GM06990 (cell line): ENCODE data around the gene TET1.
"Not testable (repeated sequence)": the region's sequence is repeated elsewhere in the genome, so short reads cannot be mapped to it uniquely, and the experiment has no call there.

Experiments used
- DNase-seq: peaks from one replicate; pipeline ENCODE4 v3.0.0-alpha.2; 2011; ENCODE audit not compliant: insufficient read length; ENCODE audit errors: extremely low read depth
- H3K27me3 ChIP-seq: replicated peaks from 2 replicates; pipeline ENCODE4 v1.6.0; 2011; ENCODE audit warnings: low read length; ENCODE audit not compliant: control insufficient read depth, insufficient read depth
- H3K36me3 ChIP-seq: 2 replicates; pipeline ENCODE4 v1.5.1; 2011; ENCODE audit warnings: low read length; ENCODE audit not compliant: control insufficient read depth, insufficient read depth
- H3K4me3 ChIP-seq: replicated peaks from 2 replicates; pipeline ENCODE4 v1.5.1; 2011; ENCODE audit warnings: low read depth, mild to moderate bottlenecking, control low read depth, low read length
- CTCF ChIP-seq: IDR thresholded peaks from 2 replicates; pipeline ENCODE4 v1.5.1; 2011; ENCODE audit warnings: low read length, control low read depth, mild to moderate bottlenecking, inconsistent platforms; ENCODE audit not compliant: insufficient read depth, poor library complexity, severe bottlenecking

TET1 gene

GRCh38 chr10:68725016-68725415 lies 164.9 kb downstream of the TET1 start:
- no peak for DNase-seq
- no peak overlapping the region for H3K4me3 ChIP-seq
- no peak for TF ChIP-seq CTCF
- peaks cover 8% of the 10 kb centered on the region for H3K36me3 ChIP-seq
- no peaks in the 10 kb centered on the region for H3K27me3 ChIP-seq

- Histone ChIP-seq H3K4me3 (no peak overlapping the region), H3K27me3 (no peaks in the 10 kb centered on the region), H3K36me3 (peaks cover 12% of the 10 kb centered on the region)
- no peak for TF ChIP-seq CTCF
- no peak for DNase-seq
Observed at GRCh38 chr10:68727146-68727545, 167.0 kb downstream of the TET1 start.

GRCh38 chr10:68732651-68733050 lies 172.5 kb downstream of the TET1 start:
- peaks cover 12% of the 10 kb centered on the region for H3K36me3 ChIP-seq

DNA sequence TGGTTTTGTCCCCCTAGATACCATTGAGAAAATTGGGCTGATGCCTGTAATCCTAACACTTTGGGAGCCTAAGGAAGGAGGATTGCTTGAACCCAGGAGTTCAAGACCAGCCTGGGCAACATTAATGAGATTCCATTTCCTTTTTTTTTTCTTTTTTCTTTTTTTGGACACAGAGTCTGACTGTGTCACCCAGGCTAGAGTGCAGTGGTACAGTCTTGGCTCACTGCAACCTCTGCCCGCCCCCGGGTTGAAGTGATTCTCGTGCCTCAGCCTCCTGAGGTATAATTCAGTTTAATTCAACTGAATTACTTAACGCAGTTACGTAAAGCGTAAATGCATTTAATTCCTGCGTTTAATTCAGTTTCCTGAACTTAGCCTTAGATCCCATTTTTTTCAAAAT lies 174.2 kb downstream of the TET1 start:
- no peaks in the 10 kb centered on the region for H3K27me3 ChIP-seq
- no peak for TF ChIP-seq CTCF
- DNase-seq = no peak
- peaks cover 14% of the 10 kb centered on the region for H3K36me3 ChIP-seq
- no peak overlapping the region for H3K4me3 ChIP-seq

More at GRCh38 chr10:68732651-68733050, 172.5 kb downstream of the TET1 start:
- Histone ChIP-seq H3K27me3 (no peaks in the 10 kb centered on the region), H3K4me3 (no peak overlapping the region)
- no peak for TF ChIP-seq CTCF
- DNase-seq = no peak

GRCh38 chr10:68735119-68735518 lies 175.0 kb downstream of the TET1 start:
- H3K27me3 ChIP-seq = no peaks in the 10 kb centered on the region
- peaks cover 12% of the 10 kb centered on the region for H3K36me3 ChIP-seq
- no peak for DNase-seq
- H3K4me3 ChIP-seq = no peak overlapping the region
- TF ChIP-seq CTCF = no peak

- not testable (repeated sequence) for DNase-seq, H3K27me3 ChIP-seq, H3K4me3 ChIP-seq, H3K36me3 ChIP-seq
Observed at GRCh38 chr10:68735739-68736138, 175.6 kb downstream of the TET1 start.

DNA sequence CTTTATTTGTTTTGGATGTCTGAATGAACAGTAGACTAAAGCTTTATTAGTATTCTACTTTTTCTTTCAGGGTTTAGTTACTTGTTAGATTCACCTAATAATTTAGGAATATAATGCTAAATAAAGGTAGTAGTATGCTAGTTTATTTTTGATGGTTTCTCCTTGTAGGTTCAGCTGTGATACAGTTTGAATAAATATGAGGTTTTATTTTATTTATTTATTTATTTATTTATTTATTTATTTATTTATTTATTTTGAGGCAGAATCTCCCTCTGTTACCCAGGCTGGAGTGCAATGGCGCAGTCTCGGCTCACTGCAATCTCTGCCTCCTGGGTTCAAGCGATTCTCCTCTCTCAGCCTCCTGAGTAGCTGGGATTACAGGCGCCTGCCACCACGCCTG lies 180.5 kb downstream of the TET1 start:
- H3K27me3 ChIP-seq, DNase-seq, H3K4me3 ChIP-seq: not testable (repeated sequence)
- H3K36me3 ChIP-seq = peaks cover 12% of the 10 kb centered on the region
